NCI-H2107 treated with DMSO at 0.1 percent for 48 hours (cell line): ENCODE measurements around the gene GYPC.
"Not testable (repeated sequence)": the region's sequence is repeated elsewhere in the genome, so short reads cannot be mapped to it uniquely, and the experiment has no call there.

Source experiments
- DNase-seq: peaks from one replicate; lab custom pipeline; 2025; ENCODE audit not compliant: unreplicated experiment; lab: John Stamatoyannopoulos, UW

The GYPC gene

DNA sequence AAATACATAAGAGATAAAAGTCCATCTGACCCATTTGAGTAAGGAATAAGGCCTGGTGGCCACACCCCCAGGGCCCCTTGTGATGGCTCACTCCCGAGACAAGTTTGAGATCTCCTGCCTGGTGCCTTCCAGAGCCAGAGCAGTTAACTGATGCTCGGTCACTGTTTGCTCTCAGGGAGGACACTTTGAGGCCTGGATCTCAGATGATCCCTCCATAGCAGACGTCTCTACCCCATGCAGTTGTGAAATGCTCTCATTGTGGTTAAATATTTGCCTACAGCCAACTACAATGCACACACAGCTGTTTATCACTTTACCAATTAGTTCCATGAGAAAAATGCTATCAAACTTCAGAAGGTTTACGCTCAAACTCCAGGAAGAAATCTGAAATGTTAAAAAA lies 12.3 kb downstream of the GYPC start:
- no peak for DNase-seq

DNA sequence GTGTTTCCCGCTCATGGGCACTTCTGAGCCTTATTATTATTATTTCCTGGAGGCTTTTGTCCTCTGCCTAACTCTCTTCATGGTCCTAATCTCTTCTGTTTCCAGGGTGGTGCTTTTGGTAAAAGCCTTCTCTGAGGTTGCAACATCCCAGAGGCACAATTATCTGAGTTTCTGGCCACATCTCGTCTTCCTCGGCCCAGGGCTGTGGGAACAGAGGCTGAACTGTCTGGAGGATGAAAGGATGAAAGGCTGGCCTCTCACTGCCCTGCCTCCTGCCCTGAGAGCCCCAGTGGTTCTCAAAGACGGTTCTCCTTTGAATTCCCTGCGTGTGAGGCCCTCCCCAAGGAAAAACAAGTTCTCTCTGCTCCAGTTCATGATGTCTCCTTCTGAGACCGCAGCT lies 13.8 kb downstream of the GYPC start:
- DNase-seq = no peak

DNA sequence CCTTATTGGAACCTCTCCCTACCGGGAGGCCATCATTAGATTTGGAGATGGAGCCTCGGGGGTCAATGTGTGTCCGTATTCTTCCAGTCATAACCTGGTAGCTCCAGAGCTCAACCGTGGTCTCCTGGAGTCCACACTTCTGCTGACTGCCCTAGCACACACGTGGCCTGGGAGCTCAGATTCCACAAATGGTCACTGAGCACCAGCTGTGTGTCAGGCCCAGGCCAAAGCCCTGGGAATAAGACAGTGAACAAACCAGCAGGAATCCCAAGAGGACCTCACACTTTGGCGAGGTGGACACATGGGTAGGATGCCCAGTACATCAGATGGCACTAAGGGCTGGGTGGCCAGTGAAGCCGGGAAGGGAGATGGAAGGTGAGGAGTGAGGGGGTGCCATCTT lies 15.5 kb downstream of the GYPC start:
- DNase-seq = no peak

DNA sequence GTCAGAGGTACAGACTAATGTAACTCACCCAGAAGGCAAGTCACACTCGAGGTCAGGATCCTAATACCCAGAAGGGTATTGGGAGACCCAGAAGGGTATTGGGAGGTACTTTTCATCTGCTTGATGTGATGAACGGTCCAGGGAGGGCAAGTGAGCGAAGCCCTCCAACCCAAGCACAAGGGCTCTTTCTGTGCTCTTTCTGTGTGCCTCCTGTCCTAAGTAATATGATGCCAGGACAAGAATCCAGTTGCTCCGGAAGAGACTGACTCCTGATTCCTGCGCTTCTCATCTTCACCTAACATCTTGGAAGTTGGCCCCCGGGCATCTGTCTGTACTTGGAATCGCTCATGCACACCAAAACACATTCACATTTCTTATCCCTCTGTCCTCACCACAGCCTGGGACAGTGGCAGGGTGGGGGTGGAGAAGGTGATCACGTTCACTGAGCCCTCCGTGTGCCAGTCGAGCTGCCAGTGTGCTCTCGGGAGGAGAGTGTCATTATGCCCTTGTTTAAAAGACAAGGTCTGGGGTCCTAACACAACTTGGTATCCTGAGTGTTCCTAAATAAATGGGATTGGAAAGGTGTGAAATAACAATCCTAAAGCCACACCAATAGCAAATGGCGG lies 17.1 kb downstream of the GYPC start:
- no peak for DNase-seq

DNA sequence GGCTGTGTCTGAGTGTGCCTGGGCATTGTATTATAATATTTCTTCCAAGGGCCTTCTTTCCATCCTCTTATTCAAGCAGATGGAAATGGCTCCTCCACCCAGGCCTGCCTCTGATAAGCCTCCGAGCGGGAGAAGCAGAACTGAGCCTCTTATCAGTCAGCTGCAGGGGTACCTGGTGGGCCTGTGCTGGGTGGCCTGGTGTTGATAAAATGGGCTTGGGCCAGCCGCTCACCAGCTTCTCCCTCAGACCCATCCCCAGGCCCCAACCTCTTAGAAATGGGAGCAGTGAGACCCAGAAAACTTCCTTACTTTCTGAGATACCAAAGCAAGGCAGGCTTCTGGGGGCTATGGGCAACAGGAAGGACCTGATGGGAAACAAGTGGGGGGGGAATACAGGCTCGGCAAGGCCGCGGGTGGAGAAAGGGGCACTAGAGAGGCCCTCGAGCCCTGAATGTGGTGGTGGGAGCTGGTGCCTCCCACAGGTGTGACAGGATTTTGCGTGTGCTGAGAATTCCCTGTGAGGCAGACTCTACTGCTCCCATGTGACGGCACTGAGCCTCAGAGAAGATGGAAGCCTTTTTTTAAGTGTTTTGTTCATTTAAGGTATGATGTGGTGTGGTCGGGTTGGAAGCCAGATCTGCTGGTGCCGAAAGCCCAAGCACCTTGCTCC lies 18.3 kb downstream of the GYPC start:
- no peak for DNase-seq

DNA sequence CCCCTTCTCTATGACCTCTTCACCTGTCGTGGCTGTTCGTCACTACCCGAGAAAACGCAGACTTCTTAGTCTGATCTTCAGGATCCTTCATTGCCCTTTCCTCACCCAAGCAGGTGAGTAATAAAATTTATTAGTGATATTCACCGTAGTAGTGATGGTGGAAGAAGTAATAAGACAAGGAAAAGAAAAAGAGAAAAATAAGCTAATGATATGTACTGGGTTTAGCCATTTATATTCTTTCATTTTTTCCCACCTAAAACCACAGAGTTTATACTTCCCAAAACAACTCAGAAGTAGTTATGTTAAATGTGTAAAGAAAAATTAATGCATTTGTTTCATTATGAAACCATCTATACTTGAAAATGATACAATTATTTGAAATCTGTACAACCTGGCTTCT lies 19.7 kb downstream of the GYPC start:
- DNase-seq = no peak

DNA sequence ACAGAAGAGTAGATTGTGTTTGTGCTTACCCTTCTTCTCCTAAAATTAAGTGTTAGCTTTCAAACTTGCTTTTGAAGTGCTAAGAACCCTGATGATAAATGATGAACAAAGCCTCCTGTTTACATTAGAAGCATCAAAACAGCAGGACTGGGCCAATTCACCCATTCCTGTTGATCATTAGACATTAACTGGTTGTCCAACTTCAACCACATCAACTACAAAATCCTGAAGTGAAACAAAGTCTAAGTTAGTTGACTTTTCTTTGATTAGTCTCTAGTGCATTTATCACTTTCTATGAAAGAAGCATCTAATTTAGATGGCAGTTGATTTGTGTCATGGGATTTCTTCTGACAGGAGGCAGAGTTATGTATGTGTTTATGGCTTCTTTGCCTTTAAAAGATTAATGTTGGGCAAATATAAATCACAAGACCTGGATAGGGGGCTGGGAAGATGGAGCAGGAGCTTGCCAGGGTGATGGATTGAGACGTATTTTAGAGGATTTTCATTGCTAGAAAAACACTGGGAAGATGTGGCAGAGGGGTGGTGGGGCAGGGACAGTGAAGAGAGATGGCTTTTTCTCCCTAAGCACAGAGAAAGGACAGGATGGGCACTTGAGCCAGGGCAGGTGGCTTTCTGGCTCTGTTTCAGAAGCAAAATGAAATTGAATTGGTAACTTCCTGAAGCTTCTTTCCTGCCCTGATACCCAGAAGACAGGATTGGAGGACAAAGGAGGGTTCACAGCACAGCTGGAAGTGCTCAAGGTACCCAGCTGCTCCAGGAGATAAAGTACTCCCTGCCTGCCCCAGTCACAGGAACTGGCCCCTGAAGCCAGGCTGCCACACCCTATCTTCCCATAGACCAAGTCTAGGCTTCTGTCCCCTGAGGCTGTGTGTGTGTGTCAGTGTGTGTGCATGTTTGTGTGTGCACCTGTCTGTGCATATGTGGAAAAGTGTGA lies 20.5 kb downstream of the GYPC start:
- DNase-seq = no peak

DNA sequence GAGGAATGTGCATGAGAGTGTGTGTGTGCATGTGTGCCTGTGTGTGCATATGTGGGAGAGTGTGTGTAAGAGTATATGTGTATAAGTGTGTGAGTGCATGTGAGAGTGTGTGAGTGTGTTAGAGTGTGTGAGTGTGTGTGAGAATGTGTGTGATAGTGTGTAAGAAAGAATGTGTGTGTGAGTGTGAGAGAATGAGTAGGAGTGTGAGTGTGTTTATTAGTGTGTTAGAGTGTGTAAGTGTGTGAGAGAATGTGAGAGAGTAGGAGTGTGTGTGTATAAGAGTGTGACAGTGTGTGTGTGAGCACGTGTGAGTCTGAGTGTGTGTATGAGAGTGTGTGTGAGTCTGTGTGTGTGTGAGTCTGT lies 21.2 kb downstream of the GYPC start:
- DNase-seq = no peak

DNA sequence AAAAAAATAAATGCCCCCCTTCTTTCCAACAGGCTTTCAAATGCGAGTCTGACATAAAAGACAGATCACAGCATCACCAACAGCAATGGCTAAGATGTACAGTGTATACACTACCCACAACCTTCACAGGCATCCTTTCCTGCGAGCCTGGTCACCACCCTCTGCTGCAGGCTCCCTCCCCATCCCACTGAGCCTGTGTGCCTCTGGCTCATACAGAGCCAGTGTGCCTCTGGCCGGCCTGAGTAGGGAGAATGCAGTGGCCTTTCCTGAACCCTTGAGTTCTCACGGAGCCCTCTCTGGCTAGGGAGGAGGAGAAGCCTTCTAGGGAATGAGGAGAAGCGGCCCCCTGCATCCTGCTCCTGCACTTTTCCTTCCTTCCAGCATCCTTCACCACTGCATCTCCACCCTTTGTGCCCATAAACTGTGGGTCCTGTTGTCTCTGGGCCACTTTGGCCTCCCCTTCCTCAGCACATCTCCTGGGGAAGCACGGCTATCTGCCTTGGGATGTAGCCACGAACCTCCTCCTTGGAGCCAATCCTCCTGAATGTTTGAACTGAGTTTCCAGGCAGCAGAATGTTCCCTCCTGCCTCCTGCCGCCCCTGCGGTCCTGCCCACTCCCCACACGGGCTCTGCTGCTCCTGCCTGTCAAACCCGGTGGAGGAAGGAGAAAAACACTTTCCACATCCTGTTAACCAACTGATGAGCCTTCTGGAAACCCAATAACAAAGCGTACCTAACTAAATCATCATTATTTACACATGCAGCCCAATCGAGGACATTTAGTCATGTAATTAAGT lies 22.5 kb downstream of the GYPC start:
- no peak for DNase-seq

DNA sequence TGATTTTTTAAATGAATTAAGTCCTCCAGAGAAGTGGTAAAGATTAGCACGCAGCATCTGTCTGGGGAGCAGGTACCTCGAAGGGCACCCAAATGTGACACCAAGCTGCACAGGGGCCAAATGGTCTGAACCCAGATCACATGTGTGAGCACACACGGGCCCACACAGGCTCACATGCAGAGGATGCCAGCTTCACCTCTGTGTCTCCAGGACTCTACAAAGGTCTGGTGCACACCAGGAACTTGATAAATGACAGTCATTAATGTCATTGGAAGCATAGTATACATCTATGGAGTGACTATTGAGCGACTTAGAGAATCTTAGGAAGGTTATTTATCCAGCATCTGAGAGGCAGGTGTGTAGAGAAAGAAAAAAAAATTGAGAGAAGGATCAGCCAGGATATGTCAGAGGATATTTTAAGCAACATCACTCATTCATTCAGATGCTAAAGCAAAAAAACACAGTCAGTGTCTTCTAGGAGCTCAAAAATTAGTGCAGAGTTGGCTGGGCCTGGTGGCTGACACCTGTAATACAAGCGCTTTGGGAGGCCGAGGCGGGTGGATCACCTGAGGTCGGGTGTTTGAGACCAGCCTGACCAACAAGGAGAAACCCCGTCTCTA lies 23.2 kb downstream of the GYPC start:
- no peak for DNase-seq

DNA sequence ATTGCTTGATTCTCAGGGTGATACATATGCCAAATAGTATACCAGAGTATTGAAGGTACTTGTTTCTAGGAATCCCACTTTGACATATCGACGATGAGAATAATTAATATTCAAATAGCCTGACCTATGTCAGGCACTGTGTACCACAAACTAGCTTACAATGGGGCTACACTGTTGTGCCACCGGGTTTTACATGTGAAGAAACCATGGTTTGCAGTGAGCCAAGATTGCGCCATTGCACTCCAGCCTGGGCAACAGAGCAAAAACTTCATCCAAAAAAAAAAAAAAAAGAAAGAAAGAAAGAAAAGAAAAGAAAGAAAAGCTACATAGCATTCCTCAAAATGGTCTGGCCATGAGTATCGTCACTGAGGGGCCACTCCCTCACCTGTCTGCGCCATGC lies 25.5 kb downstream of the GYPC start:
- no peak for DNase-seq

DNA sequence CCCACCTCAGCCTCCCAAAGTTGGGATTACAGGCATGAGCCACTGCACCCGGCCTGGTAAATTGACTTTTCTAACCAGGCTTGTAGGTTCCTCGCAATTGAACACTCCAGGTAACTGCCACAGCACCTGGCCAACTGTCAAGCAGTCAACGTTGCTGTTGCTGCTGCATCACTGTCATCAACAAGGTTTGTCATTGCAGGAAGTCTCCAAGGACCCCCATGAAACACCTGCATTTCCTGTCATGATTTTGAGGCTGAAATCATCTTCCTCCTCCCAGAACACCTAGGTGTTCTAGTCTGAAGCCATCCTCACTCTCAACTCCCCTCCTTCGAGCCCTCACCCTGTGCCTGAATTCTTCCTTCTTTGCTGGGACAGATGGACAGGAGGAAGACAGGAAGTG lies 29.7 kb downstream of the GYPC start:
- DNase-seq = no peak

DNA sequence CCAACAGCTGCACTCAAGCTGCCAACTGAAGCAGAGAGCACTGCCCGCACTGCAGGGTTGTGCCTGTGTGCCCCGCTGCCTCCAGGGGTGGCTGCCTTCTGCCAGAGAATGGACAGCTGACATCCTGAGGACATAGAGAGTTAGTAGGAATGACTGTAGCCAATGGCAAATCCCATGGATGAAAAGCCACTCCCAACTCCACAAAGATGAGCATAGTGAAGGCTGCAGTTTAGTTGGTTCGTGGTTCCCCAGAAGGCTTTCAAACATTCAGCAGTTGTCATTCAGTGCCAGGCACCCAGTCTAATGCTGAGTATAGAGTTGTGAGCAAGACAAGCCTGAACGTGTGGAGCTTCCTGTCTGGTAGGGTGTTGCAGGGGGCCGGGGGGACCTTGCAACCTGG lies 30.3 kb downstream of the GYPC start:
- DNase-seq = no peak

DNA sequence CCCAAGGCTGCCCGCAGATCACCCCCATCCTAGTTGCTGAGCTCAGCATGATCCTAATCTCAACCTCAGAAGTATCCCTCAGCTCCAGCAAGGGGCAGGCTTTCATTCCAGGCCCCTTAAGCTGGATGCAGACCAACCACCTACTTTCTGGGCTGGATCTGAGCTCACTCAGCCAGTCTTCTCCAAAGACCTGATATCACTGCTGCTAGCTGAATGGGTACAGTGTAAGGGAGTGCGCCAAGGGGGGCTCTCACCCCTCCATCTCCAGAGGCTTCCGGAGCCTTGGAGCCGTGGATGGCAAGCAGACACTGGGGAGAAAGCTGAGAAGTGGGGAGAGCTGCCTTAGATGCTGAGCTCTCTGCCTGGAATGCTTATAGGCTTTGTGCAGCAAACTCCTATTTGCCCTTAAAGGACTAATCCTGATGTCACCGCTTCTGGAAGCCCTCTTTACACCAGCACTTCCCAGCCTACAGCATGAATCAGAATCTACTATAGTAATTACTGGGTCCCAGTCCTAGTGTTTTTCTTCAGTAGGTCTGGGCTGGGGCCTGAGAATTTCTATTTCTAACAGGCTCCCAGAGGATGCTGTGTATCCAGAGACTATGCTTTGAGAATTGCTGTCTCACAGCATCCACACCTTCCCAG lies 31.0 kb downstream of the GYPC start:
- DNase-seq = no peak

DNA sequence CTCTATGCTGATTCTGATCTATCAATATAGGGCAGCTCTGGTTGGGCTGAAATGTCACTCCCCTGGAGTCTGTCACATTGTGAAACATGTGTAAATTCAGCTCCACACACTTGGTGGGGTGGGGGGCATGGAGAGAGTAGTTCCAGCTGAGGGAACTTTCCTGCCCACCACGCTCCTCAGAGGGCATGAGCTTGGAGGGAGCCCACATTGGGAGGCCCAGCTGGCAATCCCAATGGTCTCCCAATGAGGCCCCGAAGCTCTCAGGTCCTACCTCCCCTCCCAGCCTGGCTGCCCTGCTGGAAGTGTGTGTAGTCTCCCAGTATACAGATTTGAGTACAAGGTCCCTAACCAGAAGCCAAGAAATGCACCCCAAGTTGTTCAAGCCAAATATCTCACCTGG lies 31.5 kb downstream of the GYPC start:
- no peak for DNase-seq

DNA sequence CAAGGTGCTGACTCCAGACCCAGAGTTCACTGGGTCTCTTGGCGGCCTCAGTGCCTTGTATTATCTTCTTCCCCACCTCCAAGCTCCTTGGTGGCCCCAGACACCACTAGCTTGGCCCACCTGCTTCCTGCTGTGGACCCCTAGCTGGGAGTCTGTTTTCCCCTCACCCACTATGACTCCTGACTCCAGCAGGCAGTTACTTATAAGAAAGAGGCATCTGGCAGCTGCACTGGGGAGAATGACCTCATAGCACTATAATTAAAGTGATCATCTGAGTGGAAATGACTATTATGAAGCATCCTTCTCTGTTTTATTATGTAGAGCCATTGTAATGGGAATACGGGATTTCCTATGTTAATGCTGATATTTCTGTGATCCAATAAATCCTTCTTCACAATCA lies 32.6 kb downstream of the GYPC start:
- not testable (repeated sequence) for DNase-seq

DNA sequence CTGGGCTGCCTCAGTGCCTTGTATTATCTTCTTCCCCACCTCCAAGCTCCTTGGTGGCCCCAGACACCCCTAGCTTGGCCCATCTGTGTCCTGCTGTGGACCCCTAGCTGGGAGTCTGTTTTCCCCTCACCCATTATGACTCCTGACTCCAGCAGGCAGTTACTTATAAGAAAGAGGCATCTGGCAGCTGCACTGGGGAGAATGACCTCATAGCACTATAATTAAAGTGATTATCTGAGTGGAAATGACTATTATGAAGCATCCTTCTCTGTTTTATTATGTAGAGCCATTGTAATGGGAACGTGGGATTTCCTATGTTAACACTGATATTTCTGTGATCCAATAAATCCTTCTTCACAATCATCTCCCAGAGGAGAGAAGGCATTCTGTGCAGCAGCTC lies 36.3 kb downstream of the GYPC start:
- not testable (repeated sequence) for DNase-seq

DNA sequence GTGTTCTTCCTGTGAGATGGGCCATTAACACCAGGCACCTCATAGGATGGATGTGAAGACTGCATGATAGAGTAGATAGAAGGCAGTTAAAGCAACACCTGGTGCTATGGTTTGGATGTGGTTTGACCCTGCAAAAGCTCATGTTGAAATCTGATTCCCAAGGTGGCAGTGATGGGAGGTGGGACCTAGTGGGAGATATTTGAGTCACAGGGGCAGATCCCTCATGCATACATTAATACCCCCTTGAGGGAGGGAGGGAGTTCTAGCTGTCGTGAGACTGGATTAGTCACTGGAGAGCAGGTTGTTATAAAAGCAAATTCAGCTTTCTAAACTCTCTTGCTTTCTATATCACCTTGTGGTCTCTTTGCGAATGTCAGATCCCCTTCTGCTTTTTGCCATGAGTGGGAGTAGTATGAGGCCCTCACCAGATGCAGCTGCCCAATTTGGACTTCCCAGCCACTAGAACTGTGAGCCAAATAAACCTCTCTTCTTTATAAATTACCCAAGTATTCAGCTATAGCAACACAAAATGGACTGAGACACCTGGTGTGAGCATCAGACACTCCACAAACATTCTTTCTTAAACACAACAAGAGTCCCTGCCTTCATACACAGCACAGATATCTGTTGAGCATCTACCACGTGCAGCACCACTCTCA lies 37.1 kb downstream of the GYPC start:
- not testable (repeated sequence) for DNase-seq

DNA sequence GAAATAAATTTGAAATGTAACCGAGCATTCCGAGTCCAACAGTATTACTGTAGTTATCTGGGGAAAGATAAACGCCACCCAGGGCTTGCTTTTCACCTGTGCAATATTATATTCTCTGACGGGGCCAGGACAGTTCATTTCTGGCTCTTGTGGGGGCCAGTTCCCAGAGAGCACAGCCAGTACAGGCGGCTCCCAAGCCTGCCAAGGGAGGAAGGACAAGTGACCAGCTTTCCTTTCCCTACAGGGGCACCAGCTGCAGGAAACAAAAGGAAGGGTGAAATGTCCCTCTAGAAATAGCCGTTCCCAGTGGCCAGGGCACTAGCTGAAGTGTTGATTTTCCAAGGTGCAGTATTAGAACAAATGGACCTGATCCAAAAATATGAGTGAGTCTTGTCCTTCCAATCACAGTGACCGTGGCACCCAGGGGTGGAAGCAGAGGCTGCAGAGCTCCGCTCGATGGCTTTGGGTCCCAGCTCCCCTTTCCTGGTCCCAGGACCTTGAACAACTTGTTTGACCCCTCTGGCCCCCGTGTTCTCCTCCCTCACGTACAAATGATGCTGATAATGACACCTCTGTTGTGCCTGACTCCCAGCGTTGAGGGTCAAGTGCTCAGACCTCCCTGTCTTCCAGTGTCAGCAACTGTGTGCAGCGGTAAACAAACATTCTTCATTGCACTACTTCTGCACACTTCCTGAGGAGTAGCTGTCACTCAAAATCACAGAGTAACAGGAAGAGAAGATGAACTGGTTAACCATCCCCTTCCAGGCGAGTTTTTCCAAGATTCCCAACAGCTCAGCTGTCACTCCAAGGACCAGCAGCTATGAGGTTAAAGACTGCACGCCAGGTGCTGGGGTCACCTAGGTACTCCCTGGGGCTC lies 40.9 kb downstream of the GYPC start:
- DNase-seq = no peak
